ENCODE results near the gene ZNF30.
"Not testable (repeated sequence)": the region's sequence is repeated elsewhere in the genome, so short reads cannot be mapped to it uniquely, and the experiment has no call there.

ZNF30 gene

GRCh38 chr19:34926685-34927375, at the start of gene ZNF30:
ZNF30 (plus strand) TSS chr19:34926903; CDS start chr19:34929948, 3,045 bp downstream.
- DNase-seq (ENCODE audit: low spot score) = peak; percentile 91

GRCh38 chr19:34879563-34879962, 47.1 kb upstream of the ZNF30 start:
- DNase-seq (ENCODE audit: low spot score) = no peak

GRCh38 chr19:34880034-34880433, 46.7 kb upstream of the ZNF30 start:
- DNase-seq (ENCODE audit: low spot score) = no peak

GRCh38 chr19:34881982-34882381, 44.7 kb upstream of the ZNF30 start:
- no peak for DNase-seq (ENCODE audit: low spot score)

- DNase-seq (ENCODE audit: low spot score) = no peak
Measured at GRCh38 chr19:34888091-34888490, 38.6 kb upstream of the ZNF30 start.

- DNase-seq (ENCODE audit: low spot score) = no peak
Measured at GRCh38 chr19:34900245-34900644, 26.5 kb upstream of the ZNF30 start.

- no peak for DNase-seq (ENCODE audit: low spot score)
Measured at GRCh38 chr19:34904664-34905527, 21.8 kb upstream of the ZNF30 start.

GRCh38 chr19:34910770-34911169, 15.9 kb upstream of the ZNF30 start:
- DNase-seq (ENCODE audit: low spot score) = no peak

GRCh38 chr19:34917144-34917543, 9.6 kb upstream of the ZNF30 start:
- not testable (repeated sequence) for DNase-seq (ENCODE audit: low spot score)

GRCh38 chr19:34918190-34918589, 8.5 kb upstream of the ZNF30 start:
- DNase-seq (ENCODE audit: low spot score) = no peak

GRCh38 chr19:34920090-34920786, 6.5 kb upstream of the ZNF30 start:
- not testable (repeated sequence) for DNase-seq (ENCODE audit: low spot score)

GRCh38 chr19:34925278-34925855, 1.3 kb upstream of the ZNF30 start:
- DNase-seq (ENCODE audit: low spot score) = no peak

- no peak for DNase-seq (ENCODE audit: low spot score)
Measured at GRCh38 chr19:34926361-34926684, 380 bp upstream of the ZNF30 start.

- DNase-seq (ENCODE audit: low spot score) = no peak
Measured at GRCh38 chr19:34932494-34932893, 5.8 kb downstream of the ZNF30 start.

- DNase-seq (ENCODE audit: low spot score) = no peak
Measured at GRCh38 chr19:34936184-34936583, 9.5 kb downstream of the ZNF30 start.

GRCh38 chr19:34938886-34939285, 12.2 kb downstream of the ZNF30 start:
- DNase-seq (ENCODE audit: low spot score) = no peak

GRCh38 chr19:34943861-34944573, 17.3 kb downstream of the ZNF30 start:
- DNase-seq (ENCODE audit: low spot score) = no peak

- DNase-seq (ENCODE audit: low spot score) = no peak
Measured at GRCh38 chr19:34953092-34953491, 26.4 kb downstream of the ZNF30 start.

GRCh38 chr19:34957830-34958751, 31.4 kb downstream of the ZNF30 start:
- DNase-seq (ENCODE audit: low spot score) = no peak

- DNase-seq (ENCODE audit: low spot score) = no peak
Measured at GRCh38 chr19:34959021-34959420, 32.3 kb downstream of the ZNF30 start.
